CD4-positive, alpha-beta T cell (primary cell): ENCODE measurements around the gene BTAF1. TPM values are rescaled to one million over a fixed set of nuclear protein-coding genes. Genes with fewer than 3 reads are reported as not detected.
"Not testable (repeated sequence)": the region's sequence is repeated elsewhere in the genome, so short reads cannot be mapped to it uniquely, and the experiment has no call there.

Experiments
- ATAC-seq: fragments of 200-7000 bp; cut with Tn5 transposase; one replicate; pipeline ENCODE4 v1.10.0; 2022; ENCODE audit warnings: mild to moderate bottlenecking; ENCODE audit not compliant: poor library complexity
- CTCF ChIA-PET: fragments of 350-600 bp; sonication (Branson Sonifier 250); formaldehyde crosslinking; loops from one replicate; lab custom pipeline; 2021; ENCODE audit warnings: antibody characterized with exemption, inconsistent platforms; lab: Charles Lee
- POLR2A ChIA-PET: fragments of 350-600 bp; sonication (Branson Sonifier 250); formaldehyde crosslinking; loops from one replicate; lab custom pipeline; 2021; ENCODE audit warnings: antibody characterized with exemption, inconsistent platforms; lab: Charles Lee
- DNase-seq, 14 experiments: peaks; one replicate each; pipeline ENCODE4 v3.0.0-alpha.2; 2013 to 2020; ENCODE audit warnings: mixed read lengths in 2 of 14
- H3K27ac ChIP-seq, 2 donors: one replicate each; pipeline versions ENCODE4 v1.5.1 to v1.7.0; 2013; ENCODE audit warnings: low read length in 2 of 2, low read depth in 1 of 2, mild to moderate bottlenecking in 1 of 2
- H3K27me3 ChIP-seq, 2 experiments: 1 replicate in 1 of 2; 2 replicates in 1 of 2; pipeline versions ENCODE4 v1.6.1 to v1.7.0; 2013; ENCODE audit warnings: low read length in 2 of 2, control low read depth in 1 of 2, mild to moderate bottlenecking in 1 of 2, moderate library complexity in 1 of 2; ENCODE audit not compliant: insufficient read depth in 2 of 2, control insufficient read depth in 1 of 2
- H3K36me3 ChIP-seq: one replicate; pipeline ENCODE4 v1.6.1; 2013; ENCODE audit warnings: low read length, control low read depth; ENCODE audit not compliant: insufficient read depth
- H3K4me1 ChIP-seq: one replicate; pipeline ENCODE4 v1.6.1; 2013; ENCODE audit warnings: low read length, control low read depth; ENCODE audit not compliant: insufficient read depth
- H3K4me3 ChIP-seq: one replicate; pipeline ENCODE4 v1.5.1; 2013; ENCODE audit warnings: mild to moderate bottlenecking, low read length, moderate library complexity
- H3K9me3 ChIP-seq, 2 experiments: 1 replicate in 1 of 2; 2 replicates in 1 of 2; pipeline versions ENCODE4 v1.6.1 to v1.7.0; 2013; ENCODE audit warnings: low read length in 2 of 2, mild to moderate bottlenecking in 2 of 2, control low read depth in 1 of 2, moderate library complexity in 1 of 2; ENCODE audit not compliant: control insufficient read depth in 1 of 2, insufficient read depth in 1 of 2
- H3K27ac Mint-ChIP-seq: one replicate; pipeline ENCODE4 v1.8.0; 2020; ENCODE audit warnings: mixed read lengths
- H3K27me3 Mint-ChIP-seq: one replicate; pipeline ENCODE4 v1.8.0; 2021; ENCODE audit warnings: mixed read lengths
- H3K36me3 Mint-ChIP-seq: one replicate; pipeline ENCODE4 v1.8.0; 2021; ENCODE audit warnings: low read depth, mixed read lengths
- H3K4me1 Mint-ChIP-seq: one replicate; pipeline ENCODE4 v1.8.0; 2021; ENCODE audit warnings: low read depth, mixed read lengths
- H3K4me3 Mint-ChIP-seq: one replicate; pipeline ENCODE4 v1.8.0; 2020; ENCODE audit warnings: mild to moderate bottlenecking, mixed read lengths
- H3K9me3 Mint-ChIP-seq: one replicate; pipeline ENCODE4 v1.8.0; 2020; ENCODE audit warnings: mixed read lengths
- CTCF ChIP-seq: fragments of 200-600 bp; IDR thresholded peaks from one replicate; pipeline ENCODE4 v1.8.0; 2022; ENCODE audit warnings: antibody characterized with exemption, mild to moderate bottlenecking
- intact Hi-C, 2 experiments: fragments of 100-400 bp; cut with DNase I in 1 of 2; cut with micrococcal nuclease in 1 of 2; formaldehyde crosslinking; loops; one replicate each; pipeline versions ENCODE4 v1.15.1 to v1.9.0; 2023 to 2025; cut with DNase I, micrococcal nuclease
- total RNA-seq, 174 experiments: library from RNA in 2 of 174; stranded (reverse) in 2 of 174; gene quantifications; one replicate each; pipeline ENCODE4 v1.2.3 and lab custom pipeline; 2021 to 2026

BTAF1 gene
- total RNA-seq, 2 experiments from 2014 or later = 80.8 to 85.8 TPM

GRCh38 chr10:91887272-91888076 lies 36.1 kb upstream of the BTAF1 start:
- TF ChIP-seq CTCF = no peak
- peak in 11 of 14 experiments; percentile 0 to 39 (median 12) for DNase-seq
- H3K4me1 Mint-ChIP-seq = peaks cover 8% of the 10 kb centered on the region
- no peaks in the 10 kb centered on the region for H3K9me3 Mint-ChIP-seq
- peaks cover 29% of the 10 kb centered on the region for H3K27me3 Mint-ChIP-seq
- intact Hi-C loops = no loop called here
- Histone ChIP-seq H3K9me3 (no peaks in the 10 kb centered on the region), H3K27me3 (no peaks in the 10 kb centered on the region), H3K36me3 (no peaks in the 10 kb centered on the region), H3K4me3 (peak overlapping the region; percentile 59), H3K27ac (no peak overlapping the region), H3K4me1 (peaks cover 9% of the 10 kb centered on the region)
- ChIA-PET POLR2A (interaction anchor here (0.7 to 1.5 kb wide), 7 partner anchors 16 to 771 kb away, joined by 3 to 10 read pairs (median 3); partner anchors contain the start of genes BTAF1 and TNKS2), CTCF (interaction anchor here (1.2 to 1.3 kb wide), 2 partner anchors 21 kb away, joined by 3 read pairs; no protein-coding TSS in a partner anchor)
- H3K36me3 Mint-ChIP-seq = no peaks in the 10 kb centered on the region
- H3K4me3 Mint-ChIP-seq = peak overlapping the region; percentile 92
- ATAC-seq = peak; percentile 69
- H3K27ac Mint-ChIP-seq = no peak overlapping the region

GRCh38 chr10:91891125-91892001 lies 32.2 kb upstream of the BTAF1 start:
- Mint-ChIP-seq H3K27me3 (peaks cover 38% of the 10 kb centered on the region), H3K4me3 (no peak overlapping the region), H3K4me1 (peaks cover 8% of the 10 kb centered on the region), H3K27ac (no peak overlapping the region), H3K36me3 (no peaks in the 10 kb centered on the region), H3K9me3 (no peaks in the 10 kb centered on the region)
- no peak overlapping the region for H3K4me3 ChIP-seq
- H3K27ac ChIP-seq = no peak overlapping the region
- no peaks in the 10 kb centered on the region for H3K36me3 ChIP-seq
- ChIA-PET POLR2A (no interaction called here), CTCF (no interaction called here)
- TF ChIP-seq CTCF = no peak
- DNase-seq (no peak), ATAC-seq (no peak)
- intact Hi-C loops = no loop called here
- no peaks in the 10 kb centered on the region for H3K27me3 ChIP-seq
- peaks cover 9% of the 10 kb centered on the region for H3K4me1 ChIP-seq
- no peaks in the 10 kb centered on the region for H3K9me3 ChIP-seq

GRCh38 chr10:91893051-91893450 lies 30.5 kb upstream of the BTAF1 start:
- Mint-ChIP-seq H3K36me3 (no peaks in the 10 kb centered on the region), H3K4me3 (no peak overlapping the region), H3K27ac (no peak overlapping the region), H3K27me3 (peaks cover 45% of the 10 kb centered on the region), H3K4me1 (peaks cover 1% of the 10 kb centered on the region), H3K9me3 (no peaks in the 10 kb centered on the region)
- H3K36me3 ChIP-seq = no peaks in the 10 kb centered on the region
- DNase-seq (no peak), ATAC-seq (no peak)
- intact Hi-C loops = no loop called here
- ChIA-PET POLR2A (no interaction called here), CTCF (no interaction called here)
- no peaks in the 10 kb centered on the region for H3K9me3 ChIP-seq
- no peak overlapping the region for H3K27ac ChIP-seq
- H3K4me1 ChIP-seq = no peaks in the 10 kb centered on the region
- H3K27me3 ChIP-seq = no peaks in the 10 kb centered on the region
- H3K4me3 ChIP-seq = no peak overlapping the region
- TF ChIP-seq CTCF = no peak

- H3K27me3 Mint-ChIP-seq = peaks cover 42% of the 10 kb centered on the region
- peak in 3 of 14 experiments; percentile 7 to 41 (median 31) for DNase-seq
- H3K27ac ChIP-seq, H3K4me3 Mint-ChIP-seq, intact Hi-C loops, H3K9me3 Mint-ChIP-seq, CTCF ChIA-PET, H3K27ac Mint-ChIP-seq, H3K36me3 Mint-ChIP-seq, POLR2A ChIA-PET, H3K36me3 ChIP-seq, H3K4me1 ChIP-seq, H3K27me3 ChIP-seq, ATAC-seq, H3K9me3 ChIP-seq, H3K4me3 ChIP-seq, H3K4me1 Mint-ChIP-seq: not testable (repeated sequence)
Observed at GRCh38 chr10:91894261-91894685, 29.3 kb upstream of the BTAF1 start.
